GM19438 (cell line): ENCODE data around the gene CCDC134.

Source experiments
- ATAC-seq: cut with Tn5 transposase; IDR thresholded peaks from one replicate; pipeline ENCODE4 v1.9.1; 2021; ENCODE audit warnings: low read depth; ENCODE audit not compliant: unreplicated experiment

Gene CCDC134

GRCh38 chr22:41782316-41782715, 18.2 kb upstream of the CCDC134 start:
- ATAC-seq = no peak

GRCh38 chr22:41782751-41783150, 17.7 kb upstream of the CCDC134 start:
- ATAC-seq = no peak

- ATAC-seq = no peak
These were observed 13.1 kb upstream of the CCDC134 start for GRCh38 chr22:41787331-41787730.

GRCh38 chr22:41793871-41794270, 6.6 kb upstream of the CCDC134 start:
- ATAC-seq = no peak

DNA sequence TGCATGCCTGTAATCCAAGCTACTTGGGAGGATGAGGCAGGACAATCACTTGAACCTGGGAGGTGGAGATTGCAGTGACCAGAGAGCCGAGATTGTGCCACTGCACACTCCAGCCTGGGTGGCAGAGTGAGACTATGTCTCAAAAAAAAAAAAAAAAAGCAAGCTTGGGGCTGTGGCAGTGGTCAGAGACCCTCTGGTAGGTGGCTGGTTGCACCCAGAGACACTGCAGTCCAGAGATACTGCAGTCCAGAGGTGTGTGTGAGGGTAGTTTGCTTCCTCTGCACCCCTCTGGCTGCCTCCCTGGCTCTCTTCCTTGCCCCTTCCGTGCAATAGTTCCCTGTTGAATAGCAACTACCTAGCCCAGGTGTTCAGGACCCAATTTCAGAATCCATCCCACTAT, 1.7 kb upstream of the CCDC134 start:
- no peak for ATAC-seq

GRCh38 chr22:41799486-41800347, 762 bp upstream of the CCDC134 start:
- ATAC-seq = peak; percentile 19

- no peak for ATAC-seq
These were observed 804 bp downstream of the CCDC134 start for GRCh38 chr22:41801147-41801819.

GRCh38 chr22:41801886-41802285, 1.4 kb downstream of the CCDC134 start:
- ATAC-seq = no peak

- ATAC-seq = no peak
These were observed 5.2 kb downstream of the CCDC134 start for GRCh38 chr22:41805639-41806038.

- ATAC-seq = no peak
These were observed 7.9 kb downstream of the CCDC134 start for GRCh38 chr22:41808400-41808799.

DNA sequence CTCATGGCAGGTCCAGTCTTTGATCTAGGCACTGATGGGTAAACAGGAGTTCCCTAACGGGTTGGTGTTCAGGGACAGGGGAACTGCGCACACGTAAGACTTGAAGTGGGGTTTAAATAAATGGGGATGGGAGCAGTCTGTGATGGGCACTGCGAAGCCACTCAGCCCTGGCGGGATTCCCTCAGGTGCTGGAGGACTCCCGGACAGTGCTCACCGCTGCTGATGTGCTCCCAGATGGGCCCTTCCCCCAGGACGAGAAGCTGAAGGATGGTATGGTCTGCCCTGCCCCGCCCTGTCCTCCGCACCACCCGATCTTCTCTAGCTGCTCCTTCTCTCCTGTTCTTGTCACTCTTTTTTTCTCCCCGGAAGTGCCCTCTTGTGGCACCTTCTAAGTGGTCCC, 9.5 kb downstream of the CCDC134 start:
- no peak for ATAC-seq

DNA sequence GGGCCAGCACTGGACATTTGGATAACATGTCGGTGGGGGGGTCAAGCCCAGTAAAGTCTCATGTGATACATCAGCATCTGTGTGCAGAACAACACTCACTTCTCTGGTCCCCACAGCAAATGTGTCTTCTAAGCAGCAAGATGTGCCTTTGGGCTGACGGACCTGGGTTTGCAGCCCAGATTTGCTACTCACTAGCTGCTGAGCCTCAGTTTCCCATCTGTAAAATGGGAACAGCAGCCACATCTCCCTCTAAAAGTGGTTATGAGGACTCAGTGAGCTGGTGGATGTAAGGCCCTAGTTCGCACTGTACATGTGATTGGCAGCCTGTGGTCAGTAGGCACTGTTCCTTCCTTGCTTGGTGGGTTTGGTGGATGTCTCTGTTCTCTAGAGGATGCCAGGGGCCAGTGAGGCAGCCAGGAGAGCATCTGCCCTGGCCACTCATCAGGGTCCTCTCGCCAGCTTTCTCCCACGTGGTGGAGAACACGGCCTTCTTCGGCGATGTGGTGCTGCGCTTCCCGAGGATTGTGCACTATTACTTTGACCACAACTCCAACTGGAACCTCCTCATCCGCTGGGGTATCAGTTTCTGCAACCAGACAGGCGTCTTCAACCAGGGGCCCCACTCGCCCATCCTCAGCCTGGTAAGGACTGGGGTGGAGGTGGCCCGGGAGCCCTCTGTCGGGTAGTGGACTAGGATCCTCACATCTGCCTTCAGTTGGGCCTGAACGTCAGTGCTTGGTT, 12.5 kb downstream of the CCDC134 start:
- no peak for ATAC-seq

GRCh38 chr22:41813726-41814410, 13.4 kb downstream of the CCDC134 start:
- no peak for ATAC-seq

- no peak for ATAC-seq
These were observed 15.2 kb downstream of the CCDC134 start for GRCh38 chr22:41815716-41816115.

GRCh38 chr22:41816241-41816640, 15.8 kb downstream of the CCDC134 start:
- no peak for ATAC-seq

DNA sequence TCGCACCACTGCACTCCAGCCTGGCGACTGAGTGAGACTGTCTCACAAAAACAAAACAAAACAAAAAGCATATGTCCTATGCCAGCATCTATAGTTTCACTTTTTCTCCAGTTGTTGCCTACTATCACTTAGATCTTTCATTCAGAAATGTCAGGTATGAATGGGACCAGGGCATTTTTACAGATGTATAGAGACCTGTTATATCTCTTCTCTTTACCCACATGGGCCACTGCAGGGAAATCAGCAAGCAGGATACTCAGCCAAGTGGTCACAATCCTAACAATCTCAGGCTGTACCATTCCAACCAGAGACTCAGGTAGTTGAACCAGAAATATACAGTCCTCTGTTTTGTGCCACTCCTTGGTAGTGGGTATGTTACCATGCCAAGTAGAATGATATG, 16.4 kb downstream of the CCDC134 start:
- no peak for ATAC-seq

DNA sequence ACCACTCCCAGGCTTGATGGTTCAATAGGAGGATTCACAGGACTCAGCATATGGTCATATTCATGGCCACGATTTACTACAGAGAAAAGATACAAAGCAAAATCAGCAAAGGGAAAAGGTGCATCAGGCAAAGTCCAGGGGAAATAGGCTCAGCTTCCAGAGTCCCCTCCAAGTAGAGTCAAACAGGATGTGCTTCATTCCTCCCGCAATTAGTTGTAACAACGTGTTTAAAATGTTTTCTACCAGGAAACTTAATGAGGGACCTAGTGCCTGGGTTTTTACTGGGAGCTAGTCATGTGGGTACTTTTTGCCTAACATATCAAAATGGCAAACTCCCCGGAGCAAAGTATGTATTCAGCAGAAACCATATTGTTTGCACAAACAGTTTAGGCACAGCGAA, 17.5 kb downstream of the CCDC134 start:
- ATAC-seq = no peak

GRCh38 chr22:41818596-41818995, 18.1 kb downstream of the CCDC134 start:
- no peak for ATAC-seq

DNA sequence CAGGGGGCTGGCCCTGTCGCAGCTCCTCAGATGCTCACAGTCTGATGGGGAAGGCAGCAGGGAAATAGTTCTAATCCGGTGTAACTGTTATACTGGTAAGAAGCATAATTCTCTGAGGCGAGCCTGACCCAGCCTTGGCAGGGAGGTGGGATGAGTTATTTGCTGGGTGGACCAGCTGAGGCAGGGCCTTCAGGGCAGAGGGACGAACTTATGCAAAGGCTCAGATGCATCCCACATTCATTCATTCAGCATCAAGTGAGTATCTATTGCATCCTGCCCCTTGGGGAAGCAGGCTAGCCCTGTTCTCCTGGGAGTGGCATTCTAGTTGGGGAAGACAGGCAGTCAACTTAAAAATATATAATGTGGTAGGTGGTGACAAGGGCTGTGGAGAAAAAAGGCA, 18.8 kb downstream of the CCDC134 start:
- no peak for ATAC-seq

DNA sequence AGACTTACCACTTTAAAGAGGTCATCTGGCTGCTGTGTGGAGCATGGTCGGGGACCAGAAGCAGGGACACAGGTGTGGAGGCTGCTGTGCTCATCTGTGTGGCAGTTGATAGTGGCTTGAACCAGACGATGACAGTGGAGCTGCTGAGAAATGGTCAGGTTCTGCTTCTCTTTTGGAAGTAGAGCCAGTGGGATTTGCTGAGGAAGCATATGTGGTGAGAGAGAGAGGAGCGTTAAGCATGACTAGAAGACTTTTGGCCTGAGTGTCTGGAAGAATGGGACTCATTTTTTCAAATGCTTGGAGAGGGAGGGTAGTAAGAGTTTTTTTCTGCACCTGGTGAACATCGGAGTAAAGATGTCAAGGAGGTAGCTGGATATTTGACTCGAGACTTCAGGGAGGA, 20.0 kb downstream of the CCDC134 start:
- ATAC-seq = no peak
